Neural progenitor cell (in vitro differentiated cells): Measurements from ENCODE around the gene PDE1A.

Source experiments
- EZH2 ChIP-seq: fragments of 200-600 bp; sonication (generic); IDR thresholded peaks from 2 replicates; pipeline ENCODE4 v1.6.1; 2017; ENCODE audit warnings: antibody characterized with exemption, mild to moderate bottlenecking, moderate library complexity
- EZH2phosphoT487 ChIP-seq: fragments of 200-600 bp; sonication (generic); IDR thresholded peaks from 2 replicates; pipeline ENCODE4 v1.6.1; 2017; ENCODE audit warnings: antibody characterized with exemption
- TF ChIP-seq, protein P1 (sequence below): fragments of 200-600 bp; sonication (generic); IDR thresholded peaks from 2 replicates; pipeline ENCODE4 v1.5.1; 2017; ENCODE audit warnings: antibody characterized with exemption, mild to moderate bottlenecking

GRCh38 chr2:182404092-182404491 lies 22.7 kb downstream of the PDE1A start:
- TF ChIP-seq EZH2 (no peak), EZH2phosphoT487 (no peak)
- TF ChIP-seq, protein P1, sequence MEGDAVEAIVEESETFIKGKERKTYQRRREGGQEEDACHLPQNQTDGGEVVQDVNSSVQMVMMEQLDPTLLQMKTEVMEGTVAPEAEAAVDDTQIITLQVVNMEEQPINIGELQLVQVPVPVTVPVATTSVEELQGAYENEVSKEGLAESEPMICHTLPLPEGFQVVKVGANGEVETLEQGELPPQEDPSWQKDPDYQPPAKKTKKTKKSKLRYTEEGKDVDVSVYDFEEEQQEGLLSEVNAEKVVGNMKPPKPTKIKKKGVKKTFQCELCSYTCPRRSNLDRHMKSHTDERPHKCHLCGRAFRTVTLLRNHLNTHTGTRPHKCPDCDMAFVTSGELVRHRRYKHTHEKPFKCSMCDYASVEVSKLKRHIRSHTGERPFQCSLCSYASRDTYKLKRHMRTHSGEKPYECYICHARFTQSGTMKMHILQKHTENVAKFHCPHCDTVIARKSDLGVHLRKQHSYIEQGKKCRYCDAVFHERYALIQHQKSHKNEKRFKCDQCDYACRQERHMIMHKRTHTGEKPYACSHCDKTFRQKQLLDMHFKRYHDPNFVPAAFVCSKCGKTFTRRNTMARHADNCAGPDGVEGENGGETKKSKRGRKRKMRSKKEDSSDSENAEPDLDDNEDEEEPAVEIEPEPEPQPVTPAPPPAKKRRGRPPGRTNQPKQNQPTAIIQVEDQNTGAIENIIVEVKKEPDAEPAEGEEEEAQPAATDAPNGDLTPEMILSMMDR: no peak
